Umbilical cord (tissue), 2 donors: Measurements from ENCODE around the gene CSMD2. TPM values are rescaled to one million over a fixed set of nuclear protein-coding genes. Genes with fewer than 3 reads are reported as not detected.

ENCODE experiments used
- DNase-seq: peaks from one replicate; pipeline ENCODE4 v3.0.0-alpha.2; 2015; ENCODE audit warnings: low spot score
- total RNA-seq: library from RNA; depleted of rRNA; stranded (reverse); fragments of >200 nt; gene quantifications from one replicate; pipeline ENCODE4 v1.2.3, GENCODE V29; 2014; ENCODE audit warnings: low replicate concordance; ENCODE audit not compliant: insufficient read depth

The CSMD2 gene
- total RNA-seq, 1 donor from 2014 or later, result 10.1 TPM

GRCh38 chr1:33823401-33823800, 341.6 kb downstream of the CSMD2 start:
- no peak for DNase-seq

GRCh38 chr1:33822396-33822795, 342.6 kb downstream of the CSMD2 start:
- no peak for DNase-seq

DNA sequence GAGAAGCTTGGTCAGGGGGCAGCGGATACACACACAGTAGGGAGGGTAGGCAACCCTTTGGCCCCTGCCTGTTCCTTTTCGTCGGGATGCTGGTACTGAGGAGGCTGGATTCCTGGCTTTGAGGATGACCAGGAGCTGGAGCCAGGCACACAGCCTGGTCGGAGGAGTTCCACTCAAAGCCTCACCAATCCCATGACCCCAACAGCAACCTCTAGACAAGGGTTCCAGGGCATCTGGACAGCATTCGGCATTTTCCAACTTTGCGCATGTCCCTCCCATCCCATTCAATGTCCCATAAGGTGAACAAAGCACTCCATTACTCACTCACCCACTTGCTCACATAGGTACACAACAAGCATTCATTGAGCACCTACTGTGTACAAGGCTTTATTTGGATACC, 343.7 kb downstream of the CSMD2 start:
- DNase-seq, result no peak

- no peak for DNase-seq
Measured at GRCh38 chr1:33820804-33821203, 344.2 kb downstream of the CSMD2 start.

GRCh38 chr1:33819913-33820311, 345.1 kb downstream of the CSMD2 start:
- peak; percentile 31 for DNase-seq

- DNase-seq, result no peak
Measured at GRCh38 chr1:33819290-33819912, 345.6 kb downstream of the CSMD2 start.

DNA sequence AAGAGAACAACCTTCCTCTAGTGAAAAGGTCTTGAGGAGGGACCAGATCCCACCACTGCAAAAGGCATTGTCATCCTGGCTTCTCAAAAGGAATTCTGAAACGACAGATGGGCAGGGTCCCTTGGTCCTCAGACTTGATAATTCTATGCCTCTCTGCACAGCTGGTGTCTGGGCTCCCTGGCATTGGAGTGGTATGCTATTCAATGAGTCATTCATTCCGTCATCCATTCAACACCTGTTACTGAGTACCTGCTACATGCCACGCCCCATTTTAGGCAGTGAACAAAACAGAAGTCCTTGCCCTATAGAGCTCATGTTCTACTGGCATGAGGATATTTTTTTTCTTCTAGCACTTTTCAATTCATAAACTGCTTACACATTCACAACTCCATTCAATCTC, 347.0 kb downstream of the CSMD2 start:
- no peak for DNase-seq

DNA sequence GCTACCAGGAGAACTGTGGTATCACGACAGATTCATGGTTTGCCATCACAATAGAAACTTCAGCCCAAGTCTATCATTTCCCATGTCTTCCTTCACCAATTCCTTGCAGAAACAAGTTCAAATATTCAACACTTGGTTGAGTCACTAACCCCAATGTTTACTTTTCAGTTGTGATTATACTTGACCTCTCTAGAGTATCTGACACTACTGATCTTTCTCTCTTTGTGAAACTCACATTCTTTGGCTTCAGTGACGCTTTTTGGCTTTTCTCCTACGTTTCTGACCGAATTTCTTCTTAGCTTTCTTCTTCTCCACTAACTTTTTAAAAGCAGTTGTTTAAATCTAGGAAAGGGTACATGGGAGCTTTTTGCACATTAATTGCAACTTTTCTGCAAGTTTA, 350.0 kb downstream of the CSMD2 start:
- DNase-seq, result no peak

- no peak for DNase-seq
Measured at GRCh38 chr1:33814166-33814565, 350.9 kb downstream of the CSMD2 start.

DNA sequence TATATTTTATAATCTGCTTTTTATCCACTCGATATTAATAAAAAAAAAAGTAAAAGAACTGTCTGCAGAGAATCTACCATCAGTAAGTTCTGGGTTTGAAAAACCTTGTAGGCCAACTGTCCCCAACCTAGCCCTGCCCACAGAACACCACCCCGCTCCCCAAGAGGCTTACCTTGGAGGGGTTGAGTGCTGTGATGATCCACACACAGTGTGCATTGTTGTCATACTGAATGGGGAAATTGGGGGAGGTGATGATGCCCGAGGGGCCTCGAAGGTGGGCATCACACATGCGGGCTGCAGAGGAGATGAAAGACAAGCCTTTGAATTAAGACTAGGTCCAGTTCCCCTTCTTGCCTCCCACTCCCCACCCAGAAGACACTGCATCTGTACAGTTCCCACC, 354.5 kb downstream of the CSMD2 start:
- DNase-seq, result no peak

DNA sequence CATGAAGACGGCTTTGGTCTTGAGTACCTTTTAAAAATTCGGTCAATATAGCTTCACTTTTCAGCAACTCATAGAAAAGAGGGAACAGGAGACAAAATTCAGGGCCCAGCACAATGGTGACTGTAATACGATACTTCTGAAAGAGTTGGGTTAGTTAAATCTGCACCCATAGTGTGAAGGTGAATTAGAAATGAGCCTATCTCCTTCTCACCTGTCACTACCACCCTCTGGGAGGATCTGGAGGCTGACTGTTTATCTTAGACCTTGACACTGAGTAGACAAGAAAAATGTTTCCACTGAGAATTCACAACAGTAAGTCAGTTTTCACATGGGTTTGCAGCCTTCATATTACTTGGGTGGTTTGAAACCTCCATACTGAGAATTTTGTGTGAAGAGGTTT, 359.0 kb downstream of the CSMD2 start:
- DNase-seq, result no peak

- no peak for DNase-seq
Measured at GRCh38 chr1:33802268-33802667, 362.8 kb downstream of the CSMD2 start.

DNA sequence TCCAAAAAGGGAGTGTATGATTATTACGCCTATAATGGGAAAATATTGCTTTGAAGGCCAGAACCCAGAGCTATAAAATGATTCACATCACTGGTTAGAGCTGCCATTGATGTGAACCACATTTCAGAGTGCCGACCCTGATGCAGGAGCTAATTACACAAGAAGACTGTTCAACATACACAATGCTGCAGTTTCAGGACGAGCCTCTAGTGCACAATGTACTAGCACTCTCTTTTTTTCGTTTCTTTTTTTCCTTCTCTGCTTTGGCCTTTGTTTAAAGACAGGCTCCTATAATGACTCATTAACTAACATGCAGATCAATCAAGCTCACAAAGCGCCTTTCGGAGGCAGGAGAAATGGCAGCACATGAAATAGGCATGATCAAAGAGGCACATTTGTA, 367.2 kb downstream of the CSMD2 start:
- no peak for DNase-seq

DNA sequence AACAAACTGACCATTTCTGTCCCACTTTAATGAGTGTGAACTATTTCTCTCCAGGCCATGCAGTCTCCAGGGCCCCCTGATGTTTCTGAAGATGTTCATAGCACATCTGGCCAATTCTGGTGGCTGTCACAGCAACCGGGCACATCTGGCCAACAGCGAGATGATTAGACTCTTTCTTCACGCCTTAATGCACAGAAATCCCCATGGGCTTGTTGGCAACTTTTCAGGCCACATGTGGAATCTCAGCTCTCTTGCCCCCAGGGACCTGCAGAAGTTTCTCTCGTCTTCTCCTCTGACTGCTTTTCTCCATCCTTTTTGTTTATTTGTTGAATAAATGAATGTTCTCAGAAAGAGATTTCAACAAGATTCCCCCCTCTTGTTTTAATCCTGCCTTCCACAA, 372.4 kb downstream of the CSMD2 start:
- no peak for DNase-seq

GRCh38 chr1:33792216-33792615, 372.8 kb downstream of the CSMD2 start:
- no peak for DNase-seq

DNA sequence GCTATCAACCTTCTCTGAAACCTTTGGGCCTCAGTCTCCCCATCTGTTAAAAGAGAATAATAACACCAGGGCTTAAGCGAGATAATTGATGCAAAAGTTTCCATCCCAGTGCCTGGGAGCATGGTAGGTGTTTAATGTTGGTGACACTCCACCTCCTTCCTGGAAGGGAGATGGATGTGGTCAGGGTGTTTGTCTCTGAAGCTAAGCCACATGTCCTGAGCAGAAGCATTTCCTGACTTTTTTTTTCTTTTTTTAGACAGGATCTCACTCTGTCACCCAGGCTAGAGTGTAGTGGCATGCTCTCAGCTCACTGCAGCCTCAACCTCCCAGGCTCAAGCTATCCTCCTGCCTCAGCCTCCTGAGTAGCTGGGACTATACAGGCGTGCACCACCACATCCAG, 373.8 kb downstream of the CSMD2 start:
- no peak for DNase-seq

- DNase-seq, result no peak
Measured at GRCh38 chr1:33790577-33790976, 374.5 kb downstream of the CSMD2 start.

DNA sequence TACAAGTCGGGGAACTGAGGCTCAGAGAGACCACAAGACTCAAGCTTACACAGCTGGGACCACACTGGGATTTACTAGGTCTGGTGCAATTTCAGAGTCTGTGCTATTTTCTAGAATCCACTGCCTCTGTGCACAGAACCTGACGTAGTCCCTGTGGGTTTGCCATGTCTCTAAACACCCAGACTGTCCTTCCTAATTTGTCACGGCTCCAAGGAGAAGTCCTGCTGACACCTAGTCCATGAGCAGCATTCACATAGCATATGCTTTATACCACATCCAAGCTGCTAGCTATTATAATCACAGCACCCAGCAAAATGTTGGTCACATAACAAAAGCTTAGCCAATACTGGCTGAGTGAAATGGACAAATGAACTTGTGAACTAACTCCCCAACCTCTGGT, 380.2 kb downstream of the CSMD2 start:
- DNase-seq, result no peak

DNA sequence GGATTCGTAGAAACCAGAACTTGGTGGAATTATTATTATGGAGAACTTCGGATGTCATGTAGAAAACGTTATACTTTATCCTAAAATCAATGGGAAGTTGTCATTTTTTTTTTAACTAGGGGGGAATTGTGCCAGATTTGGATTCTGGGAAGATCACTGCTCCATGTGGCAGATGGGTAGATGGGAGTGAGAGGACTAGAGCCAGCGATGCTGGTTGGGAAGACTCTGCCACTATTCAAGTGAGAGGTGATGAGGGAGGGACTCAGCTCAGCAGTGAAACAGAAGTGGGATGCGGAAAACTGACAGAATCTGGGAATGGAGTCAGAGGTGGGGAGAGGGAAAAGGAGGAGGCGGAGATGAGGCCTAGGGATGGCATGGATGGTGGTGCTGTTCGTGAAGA, 382.3 kb downstream of the CSMD2 start:
- DNase-seq, result no peak

DNA sequence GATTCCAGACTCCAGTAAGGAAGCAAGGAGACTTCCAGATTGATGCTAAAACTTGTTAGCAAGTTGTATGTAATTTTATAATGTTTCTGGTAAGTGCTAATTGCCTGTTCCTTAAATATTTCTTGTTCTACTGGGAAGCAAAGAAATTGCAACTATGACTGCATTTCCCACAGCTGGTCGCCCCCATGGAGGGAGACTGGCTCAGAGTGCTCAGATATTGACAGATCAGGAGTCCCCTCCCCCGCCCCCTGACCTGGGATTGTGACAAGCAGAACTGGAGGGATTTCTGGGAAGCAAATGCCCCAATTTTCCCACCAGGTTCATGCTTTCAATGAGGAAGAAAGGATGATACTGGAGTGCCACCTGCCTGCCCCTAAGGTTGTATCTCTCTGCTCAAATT, 383.4 kb downstream of the CSMD2 start:
- no peak for DNase-seq

GRCh38 chr1:33777337-33777736, 387.7 kb downstream of the CSMD2 start:
- DNase-seq, result no peak

GRCh38 chr1:33768821-33769220, 396.2 kb downstream of the CSMD2 start:
- DNase-seq, result no peak

DNA sequence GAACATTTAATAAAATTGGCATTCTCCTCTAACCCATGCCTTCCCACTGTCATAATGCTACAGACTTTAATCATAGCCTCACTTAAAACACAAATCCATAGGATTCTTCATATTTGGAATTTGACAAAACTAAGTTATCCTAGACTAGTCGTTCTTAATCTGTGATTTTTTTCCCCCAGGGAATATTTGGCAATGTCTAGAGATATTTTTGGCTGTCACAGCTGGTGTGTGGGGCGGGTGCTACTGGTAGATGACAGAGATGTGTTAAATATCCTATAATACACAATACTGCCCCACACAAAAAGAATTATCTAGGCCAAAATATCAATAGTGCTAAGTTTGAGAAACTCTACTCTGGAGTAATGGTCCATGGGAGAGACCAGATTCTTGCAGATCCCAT, 396.9 kb downstream of the CSMD2 start:
- no peak for DNase-seq

- no peak for DNase-seq
Measured at GRCh38 chr1:33764149-33764548, 400.9 kb downstream of the CSMD2 start.
